CD4-positive, alpha-beta T cell treated with Interleukin-17A for 4 hours (primary cell): ENCODE results near the gene GZMB.
"Not testable (repeated sequence)": the region's sequence is repeated elsewhere in the genome, so short reads cannot be mapped to it uniquely, and the experiment has no call there.

Experiments used
- DNase-seq: peaks from one replicate; pipeline ENCODE4 v3.0.0-alpha.2; 2020; ENCODE audit warnings: mixed read lengths

The GZMB gene

GRCh38 chr14:24630872-24631477 lies 3.0 kb downstream of the GZMB start:
- DNase-seq, result no peak

GRCh38 chr14:24630087-24630871 lies 3.7 kb downstream of the GZMB start:
- no peak for DNase-seq

- no peak for DNase-seq
Observed at GRCh38 chr14:24629521-24629920, 4.5 kb downstream of the GZMB start.

GRCh38 chr14:24613747-24614146 lies 20.2 kb downstream of the GZMB start:
- DNase-seq, result no peak

- DNase-seq, result no peak
Observed at GRCh38 chr14:24613241-24613640, 20.7 kb downstream of the GZMB start.

- DNase-seq, result no peak
Observed at GRCh38 chr14:24612196-24612595, 21.8 kb downstream of the GZMB start.

GRCh38 chr14:24609655-24610344 lies 24.2 kb downstream of the GZMB start, which contains the start of gene GZMH:
Gene GZMH, minus strand, starts transcription at chr14:24609685. Its CDS starts 72 bp downstream, at chr14:24609613.
- DNase-seq, result no peak

GRCh38 chr14:24607635-24608514 lies 26.1 kb downstream of the GZMB start:
- no peak for DNase-seq

GRCh38 chr14:24607081-24607480 lies 26.9 kb downstream of the GZMB start:
- no peak for DNase-seq

- no peak for DNase-seq
Observed at GRCh38 chr14:24606297-24606696, 27.7 kb downstream of the GZMB start.

GRCh38 chr14:24605435-24606190 lies 28.4 kb downstream of the GZMB start:
- DNase-seq, result peak; percentile 68

- no peak for DNase-seq
Observed at GRCh38 chr14:24597403-24597802, 36.6 kb downstream of the GZMB start.

- DNase-seq, result no peak
Observed at GRCh38 chr14:24595073-24595808, 38.7 kb downstream of the GZMB start.

- not testable (repeated sequence) for DNase-seq
Observed at GRCh38 chr14:24591004-24591403, 43.0 kb downstream of the GZMB start.

GRCh38 chr14:24584402-24584801 lies 49.6 kb downstream of the GZMB start:
- not testable (repeated sequence) for DNase-seq
